ENCODE results near the gene KCNN3. TPM values are rescaled to one million over a fixed set of nuclear protein-coding genes. Genes with fewer than 3 reads are reported as not detected.

The KCNN3 gene
- total RNA-seq, 2 donors from 2014 or later = 3.9 to 4.4 TPM

- Histone ChIP-seq H3K27ac (no peak overlapping the region), H3K27me3 (no peaks in the 10 kb centered on the region), H3K4me3 (no peak overlapping the region), H3K4me1 (peaks cover 0 to 25% of the 10 kb centered on the region in 2 donors), H3K36me3 (no peaks in the 10 kb centered on the region), H3K9me3 (no peaks in the 10 kb centered on the region)
- no peak for DNase-seq (ENCODE audit: low spot score)
- TF ChIP-seq CTCF (IDR thresholded peaks at IDR 0.05) = no peak
Observed at GRCh38 chr1:154802982-154803920, 66.8 kb downstream of the KCNN3 start.

- no peaks in the 10 kb centered on the region for H3K27me3 ChIP-seq
- H3K4me1 ChIP-seq = peaks cover 0 to 22% of the 10 kb centered on the region in 2 donors
- no peak for DNase-seq (ENCODE audit: low spot score)
- no peaks in the 10 kb centered on the region for H3K36me3 ChIP-seq
- H3K9me3 ChIP-seq = no peaks in the 10 kb centered on the region
- no peak for TF ChIP-seq CTCF (IDR thresholded peaks at IDR 0.05)
- H3K27ac ChIP-seq = no peak overlapping the region
- no peak overlapping the region for H3K4me3 ChIP-seq
Observed at GRCh38 chr1:154802336-154802969, 67.6 kb downstream of the KCNN3 start.

- Histone ChIP-seq H3K9me3 (no peaks in the 10 kb centered on the region), H3K27ac (no peak overlapping the region), H3K4me3 (no peak overlapping the region), H3K27me3 (no peaks in the 10 kb centered on the region), H3K4me1 (peaks cover 0 to 12% of the 10 kb centered on the region in 2 donors), H3K36me3 (no peaks in the 10 kb centered on the region)
- TF ChIP-seq CTCF (IDR thresholded peaks at IDR 0.05) = no peak
- DNase-seq (ENCODE audit: low spot score) = no peak
Observed at GRCh38 chr1:154801234-154802011, 68.7 kb downstream of the KCNN3 start.

- H3K36me3 ChIP-seq = no peaks in the 10 kb centered on the region
- no peaks in the 10 kb centered on the region for H3K9me3 ChIP-seq
- no peak for TF ChIP-seq CTCF (IDR thresholded peaks at IDR 0.05)
- no peak overlapping the region for H3K4me3 ChIP-seq
- no peaks in the 10 kb centered on the region for H3K27me3 ChIP-seq
- H3K27ac ChIP-seq = no peak overlapping the region
- DNase-seq (ENCODE audit: low spot score) = no peak
- peaks cover 0 to 8% of the 10 kb centered on the region in 2 donors for H3K4me1 ChIP-seq
Observed at GRCh38 chr1:154799188-154799587, 70.9 kb downstream of the KCNN3 start.

- no peak for DNase-seq (ENCODE audit: low spot score)
- TF ChIP-seq CTCF (IDR thresholded peaks at IDR 0.05) = no peak
- no peaks in the 10 kb centered on the region for H3K9me3 ChIP-seq
Observed at GRCh38 chr1:154798645-154799044, 71.4 kb downstream of the KCNN3 start.

More at GRCh38 chr1:154798645-154799044, 71.4 kb downstream of the KCNN3 start:
- H3K27ac ChIP-seq = no peak overlapping the region
- no peak overlapping the region for H3K4me3 ChIP-seq
- H3K36me3 ChIP-seq = no peaks in the 10 kb centered on the region
- H3K4me1 ChIP-seq = peaks cover 0 to 3% of the 10 kb centered on the region in 2 donors
- no peaks in the 10 kb centered on the region for H3K27me3 ChIP-seq
